ENCODE results near the gene PLXNA4. TPM values are rescaled to one million over a fixed set of nuclear protein-coding genes. Genes with fewer than 3 reads are reported as not detected.

The PLXNA4 gene
- total and polyA plus RNA-seq, 2 experiments from 2014 or later = 0.08 to 0.80 TPM

GRCh38 chr7:132536654-132537395 lies 39.4 kb downstream of the PLXNA4 start:
- H2AFZ ChIP-seq = no peak overlapping the region; the same call in 1 of the 2 replicates
- H3K27ac ChIP-seq (ENCODE audit: low read depth) = no peak overlapping the region
- H3K4me2 ChIP-seq = no peak overlapping the region
- no peak overlapping the region for H3K27ac Mint-ChIP-seq
- no peaks in the 10 kb centered on the region for H3K36me3 ChIP-seq (ENCODE audit: insufficient read depth)
- TF ChIP-seq, protein P1, sequence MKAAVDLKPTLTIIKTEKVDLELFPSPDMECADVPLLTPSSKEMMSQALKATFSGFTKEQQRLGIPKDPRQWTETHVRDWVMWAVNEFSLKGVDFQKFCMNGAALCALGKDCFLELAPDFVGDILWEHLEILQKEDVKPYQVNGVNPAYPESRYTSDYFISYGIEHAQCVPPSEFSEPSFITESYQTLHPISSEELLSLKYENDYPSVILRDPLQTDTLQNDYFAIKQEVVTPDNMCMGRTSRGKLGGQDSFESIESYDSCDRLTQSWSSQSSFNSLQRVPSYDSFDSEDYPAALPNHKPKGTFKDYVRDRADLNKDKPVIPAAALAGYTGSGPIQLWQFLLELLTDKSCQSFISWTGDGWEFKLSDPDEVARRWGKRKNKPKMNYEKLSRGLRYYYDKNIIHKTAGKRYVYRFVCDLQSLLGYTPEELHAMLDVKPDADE (IDR thresholded peaks at IDR 0.05) = no peak
- TF ChIP-seq NANOG (IDR thresholded peaks at IDR 0.05; ENCODE audit: borderline replicate concordance) (no peak), EZH2 (IDR thresholded peaks at IDR 0.05; ENCODE audit: low read depth, unreplicated experiment) (no peak), POLR2AphosphoS5 (IDR thresholded peaks at IDR 0.05; ENCODE audit: low read depth) (no peak), CREB1 (CRISPR knock-in tag; IDR thresholded peaks at IDR 0.05; ENCODE audit: low read depth) (no peak), ZNF331 (CRISPR knock-in tag; IDR thresholded peaks at IDR 0.05; ENCODE audit: low read depth) (no peak), EZH2phosphoT487 (IDR thresholded peaks at IDR 0.05; ENCODE audit: unreplicated experiment) (no peak), ZNF114 (CRISPR knock-in tag; IDR thresholded peaks at IDR 0.05) (no peak), JUNB (IDR thresholded peaks at IDR 0.05; ENCODE audit: unreplicated experiment) (no peak), STAT1 (IDR thresholded peaks at IDR 0.05; ENCODE audit: unreplicated experiment) (no peak)
- TF ChIP-seq, protein P2, sequence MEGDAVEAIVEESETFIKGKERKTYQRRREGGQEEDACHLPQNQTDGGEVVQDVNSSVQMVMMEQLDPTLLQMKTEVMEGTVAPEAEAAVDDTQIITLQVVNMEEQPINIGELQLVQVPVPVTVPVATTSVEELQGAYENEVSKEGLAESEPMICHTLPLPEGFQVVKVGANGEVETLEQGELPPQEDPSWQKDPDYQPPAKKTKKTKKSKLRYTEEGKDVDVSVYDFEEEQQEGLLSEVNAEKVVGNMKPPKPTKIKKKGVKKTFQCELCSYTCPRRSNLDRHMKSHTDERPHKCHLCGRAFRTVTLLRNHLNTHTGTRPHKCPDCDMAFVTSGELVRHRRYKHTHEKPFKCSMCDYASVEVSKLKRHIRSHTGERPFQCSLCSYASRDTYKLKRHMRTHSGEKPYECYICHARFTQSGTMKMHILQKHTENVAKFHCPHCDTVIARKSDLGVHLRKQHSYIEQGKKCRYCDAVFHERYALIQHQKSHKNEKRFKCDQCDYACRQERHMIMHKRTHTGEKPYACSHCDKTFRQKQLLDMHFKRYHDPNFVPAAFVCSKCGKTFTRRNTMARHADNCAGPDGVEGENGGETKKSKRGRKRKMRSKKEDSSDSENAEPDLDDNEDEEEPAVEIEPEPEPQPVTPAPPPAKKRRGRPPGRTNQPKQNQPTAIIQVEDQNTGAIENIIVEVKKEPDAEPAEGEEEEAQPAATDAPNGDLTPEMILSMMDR (conservative IDR thresholded peaks at IDR 0.05; ENCODE audit: low read depth in 2 of 2) = no peak
- TF ChIP-seq, protein P3, sequence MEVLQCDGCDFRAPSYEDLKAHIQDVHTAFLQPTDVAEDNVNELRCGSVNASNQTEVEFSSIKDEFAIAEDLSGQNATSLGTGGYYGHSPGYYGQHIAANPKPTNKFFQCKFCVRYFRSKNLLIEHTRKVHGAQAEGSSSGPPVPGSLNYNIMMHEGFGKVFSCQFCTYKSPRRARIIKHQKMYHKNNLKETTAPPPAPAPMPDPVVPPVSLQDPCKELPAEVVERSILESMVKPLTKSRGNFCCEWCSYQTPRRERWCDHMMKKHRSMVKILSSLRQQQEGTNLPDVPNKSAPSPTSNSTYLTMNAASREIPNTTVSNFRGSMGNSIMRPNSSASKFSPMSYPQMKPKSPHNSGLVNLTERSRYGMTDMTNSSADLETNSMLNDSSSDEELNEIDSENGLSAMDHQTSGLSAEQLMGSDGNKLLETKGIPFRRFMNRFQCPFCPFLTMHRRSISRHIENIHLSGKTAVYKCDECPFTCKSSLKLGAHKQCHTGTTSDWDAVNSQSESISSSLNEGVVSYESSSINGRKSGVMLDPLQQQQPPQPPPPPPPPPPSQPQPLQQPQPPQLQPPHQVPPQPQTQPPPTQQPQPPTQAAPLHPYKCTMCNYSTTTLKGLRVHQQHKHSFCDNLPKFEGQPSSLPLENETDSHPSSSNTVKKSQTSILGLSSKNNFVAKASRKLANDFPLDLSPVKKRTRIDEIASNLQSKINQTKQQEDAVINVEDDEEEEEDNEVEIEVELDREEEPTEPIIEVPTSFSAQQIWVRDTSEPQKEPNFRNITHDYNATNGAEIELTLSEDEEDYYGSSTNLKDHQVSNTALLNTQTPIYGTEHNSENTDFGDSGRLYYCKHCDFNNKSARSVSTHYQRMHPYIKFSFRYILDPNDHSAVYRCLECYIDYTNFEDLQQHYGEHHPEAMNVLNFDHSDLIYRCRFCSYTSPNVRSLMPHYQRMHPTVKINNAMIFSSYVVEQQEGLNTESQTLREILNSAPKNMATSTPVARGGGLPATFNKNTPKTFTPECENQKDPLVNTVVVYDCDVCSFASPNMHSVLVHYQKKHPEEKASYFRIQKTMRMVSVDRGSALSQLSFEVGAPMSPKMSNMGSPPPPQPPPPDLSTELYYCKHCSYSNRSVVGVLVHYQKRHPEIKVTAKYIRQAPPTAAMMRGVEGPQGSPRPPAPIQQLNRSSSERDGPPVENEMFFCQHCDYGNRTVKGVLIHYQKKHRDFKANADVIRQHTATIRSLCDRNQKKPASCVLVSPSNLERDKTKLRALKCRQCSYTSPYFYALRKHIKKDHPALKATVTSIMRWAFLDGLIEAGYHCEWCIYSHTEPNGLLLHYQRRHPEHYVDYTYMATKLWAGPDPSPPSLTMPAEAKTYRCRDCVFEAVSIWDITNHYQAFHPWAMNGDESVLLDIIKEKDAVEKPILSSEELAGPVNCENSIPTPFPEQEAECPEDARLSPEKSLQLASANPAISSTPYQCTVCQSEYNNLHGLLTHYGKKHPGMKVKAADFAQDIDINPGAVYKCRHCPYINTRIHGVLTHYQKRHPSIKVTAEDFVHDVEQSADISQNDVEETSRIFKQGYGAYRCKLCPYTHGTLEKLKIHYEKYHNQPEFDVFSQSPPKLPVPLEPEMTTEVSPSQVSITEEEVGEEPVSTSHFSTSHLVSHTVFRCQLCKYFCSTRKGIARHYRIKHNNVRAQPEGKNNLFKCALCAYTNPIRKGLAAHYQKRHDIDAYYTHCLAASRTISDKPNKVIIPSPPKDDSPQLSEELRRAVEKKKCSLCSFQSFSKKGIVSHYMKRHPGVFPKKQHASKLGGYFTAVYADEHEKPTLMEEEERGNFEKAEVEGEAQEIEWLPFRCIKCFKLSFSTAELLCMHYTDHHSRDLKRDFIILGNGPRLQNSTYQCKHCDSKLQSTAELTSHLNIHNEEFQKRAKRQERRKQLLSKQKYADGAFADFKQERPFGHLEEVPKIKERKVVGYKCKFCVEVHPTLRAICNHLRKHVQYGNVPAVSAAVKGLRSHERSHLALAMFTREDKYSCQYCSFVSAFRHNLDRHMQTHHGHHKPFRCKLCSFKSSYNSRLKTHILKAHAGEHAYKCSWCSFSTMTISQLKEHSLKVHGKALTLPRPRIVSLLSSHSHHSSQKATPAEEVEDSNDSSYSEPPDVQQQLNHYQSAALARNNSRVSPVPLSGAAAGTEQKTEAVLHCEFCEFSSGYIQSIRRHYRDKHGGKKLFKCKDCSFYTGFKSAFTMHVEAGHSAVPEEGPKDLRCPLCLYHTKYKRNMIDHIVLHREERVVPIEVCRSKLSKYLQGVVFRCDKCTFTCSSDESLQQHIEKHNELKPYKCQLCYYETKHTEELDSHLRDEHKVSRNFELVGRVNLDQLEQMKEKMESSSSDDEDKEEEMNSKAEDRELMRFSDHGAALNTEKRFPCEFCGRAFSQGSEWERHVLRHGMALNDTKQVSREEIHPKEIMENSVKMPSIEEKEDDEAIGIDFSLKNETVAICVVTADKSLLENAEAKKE (CRISPR knock-in tag; IDR thresholded peaks at IDR 0.05) = no peak
- TF ChIP-seq, protein P4, sequence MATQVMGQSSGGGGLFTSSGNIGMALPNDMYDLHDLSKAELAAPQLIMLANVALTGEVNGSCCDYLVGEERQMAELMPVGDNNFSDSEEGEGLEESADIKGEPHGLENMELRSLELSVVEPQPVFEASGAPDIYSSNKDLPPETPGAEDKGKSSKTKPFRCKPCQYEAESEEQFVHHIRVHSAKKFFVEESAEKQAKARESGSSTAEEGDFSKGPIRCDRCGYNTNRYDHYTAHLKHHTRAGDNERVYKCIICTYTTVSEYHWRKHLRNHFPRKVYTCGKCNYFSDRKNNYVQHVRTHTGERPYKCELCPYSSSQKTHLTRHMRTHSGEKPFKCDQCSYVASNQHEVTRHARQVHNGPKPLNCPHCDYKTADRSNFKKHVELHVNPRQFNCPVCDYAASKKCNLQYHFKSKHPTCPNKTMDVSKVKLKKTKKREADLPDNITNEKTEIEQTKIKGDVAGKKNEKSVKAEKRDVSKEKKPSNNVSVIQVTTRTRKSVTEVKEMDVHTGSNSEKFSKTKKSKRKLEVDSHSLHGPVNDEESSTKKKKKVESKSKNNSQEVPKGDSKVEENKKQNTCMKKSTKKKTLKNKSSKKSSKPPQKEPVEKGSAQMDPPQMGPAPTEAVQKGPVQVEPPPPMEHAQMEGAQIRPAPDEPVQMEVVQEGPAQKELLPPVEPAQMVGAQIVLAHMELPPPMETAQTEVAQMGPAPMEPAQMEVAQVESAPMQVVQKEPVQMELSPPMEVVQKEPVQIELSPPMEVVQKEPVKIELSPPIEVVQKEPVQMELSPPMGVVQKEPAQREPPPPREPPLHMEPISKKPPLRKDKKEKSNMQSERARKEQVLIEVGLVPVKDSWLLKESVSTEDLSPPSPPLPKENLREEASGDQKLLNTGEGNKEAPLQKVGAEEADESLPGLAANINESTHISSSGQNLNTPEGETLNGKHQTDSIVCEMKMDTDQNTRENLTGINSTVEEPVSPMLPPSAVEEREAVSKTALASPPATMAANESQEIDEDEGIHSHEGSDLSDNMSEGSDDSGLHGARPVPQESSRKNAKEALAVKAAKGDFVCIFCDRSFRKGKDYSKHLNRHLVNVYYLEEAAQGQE (IDR thresholded peaks at IDR 0.05; ENCODE audit: unreplicated experiment) = no peak
- H3F3A ChIP-seq (replicated peaks; ENCODE audit: low read depth) = no peaks in the 10 kb centered on the region
- peaks cover 28% of the 10 kb centered on the region for H3K4me1 Mint-ChIP-seq
- no peaks in the 10 kb centered on the region; the same call in 2 of the 3 replicates for H3K9me3 Mint-ChIP-seq
- H3K4me3 Mint-ChIP-seq = no peak overlapping the region
- ATAC-seq (no peak), DNase-seq (ENCODE audit: low spot score) (no peak)
- peaks cover 23% of the 10 kb centered on the region; the same call in 1 of the 2 replicates for H3K9me2 ChIP-seq (ENCODE audit: insufficient read depth)
- H3K4me1 ChIP-seq (ENCODE audit: insufficient read depth) = peaks cover 17% of the 10 kb centered on the region
- no peak overlapping the region for H3K4me3 ChIP-seq
- H3K27me3 ChIP-seq (ENCODE audit: insufficient read depth) = no peaks in the 10 kb centered on the region
- H3K36me3 Mint-ChIP-seq (ENCODE audit: low read depth) = 0 out of 3 replicates have a peak, but pooled peaks cover 1% of the 10 kb centered on the region
- H3K79me2 ChIP-seq (replicated peaks; ENCODE audit: insufficient read depth) = no peaks in the 10 kb centered on the region
- peaks cover 2% of the 10 kb centered on the region for H3K27me3 Mint-ChIP-seq (ENCODE audit: insufficient read depth, low read depth, poor library complexity)
- no peaks in the 10 kb centered on the region for H4K20me1 ChIP-seq (replicated peaks; ENCODE audit: insufficient read depth)

Measured in GM23338 (cell line).